T-helper 17 cell (primary cell): ENCODE measurements around the gene HS3ST3A1. TPM values are rescaled to one million over a fixed set of nuclear protein-coding genes. Genes with fewer than 3 reads are reported as not detected.

ENCODE experiments used
- ATAC-seq: fragments of 150-1000 bp; cut with Tn5 transposase; 2 replicates; pipeline ENCODE4 v1.10.0; 2021; ENCODE audit warnings: mild to moderate bottlenecking, moderate library complexity
- DNase-seq, 3 donors: peaks; one replicate each; pipeline versions ENCODE4 v3.0.0 to v3.0.0-alpha.2; 2020 to 2021
- H3K9me3 ChIP-seq: one replicate; pipeline ENCODE4 v1.7.0; 2013; ENCODE audit warnings: low read length, mild to moderate bottlenecking; ENCODE audit not compliant: control insufficient read depth, poor library complexity, severe bottlenecking
- H3K27ac Mint-ChIP-seq: one replicate; pipeline ENCODE4 v1.8.0; 2022; ENCODE audit warnings: mild to moderate bottlenecking, moderate library complexity, mixed read lengths
- H3K27me3 Mint-ChIP-seq: one replicate; pipeline ENCODE4 v1.8.0; 2022; ENCODE audit warnings: mixed read lengths
- H3K36me3 Mint-ChIP-seq: one replicate; pipeline ENCODE4 v1.8.0; 2022; ENCODE audit warnings: low read depth, mixed read lengths
- H3K4me1 Mint-ChIP-seq: one replicate; pipeline ENCODE4 v1.8.0; 2022; ENCODE audit warnings: mild to moderate bottlenecking, mixed read lengths
- H3K4me3 Mint-ChIP-seq: one replicate; pipeline ENCODE4 v1.8.0; 2022; ENCODE audit warnings: mild to moderate bottlenecking, moderate library complexity, mixed read lengths
- total RNA-seq, 4 donors: library from RNA in 2 of 4; stranded (reverse) in 2 of 4; gene quantifications; one replicate each; pipeline ENCODE4 v1.2.3 and lab custom pipeline; 2022 to 2026

Gene HS3ST3A1
- total RNA-seq, 2 donors from 2014 or later: 1.4 TPM; not detected in 1

- Mint-ChIP-seq H3K27me3 (peaks cover 49% of the 10 kb centered on the region), H3K36me3 (peaks cover 2% of the 10 kb centered on the region), H3K27ac (no peak overlapping the region), H3K4me3 (no peak overlapping the region), H3K4me1 (no peaks in the 10 kb centered on the region)
- ATAC-seq: no peak
- H3K9me3 ChIP-seq: no peaks in the 10 kb centered on the region
- DNase-seq: no peak
Observed at GRCh38 chr17:13626703-13627102, 25.0 kb upstream of the HS3ST3A1 start.

GRCh38 chr17:13619462-13619861 is 17.7 kb upstream of the HS3ST3A1 start:
- peaks cover 2% of the 10 kb centered on the region for H3K36me3 Mint-ChIP-seq
- ATAC-seq: no peak

GRCh38 chr17:13616031-13616430 is 14.3 kb upstream of the HS3ST3A1 start:
- H3K9me3 ChIP-seq: no peaks in the 10 kb centered on the region
- Mint-ChIP-seq H3K4me1 (peaks cover 2% of the 10 kb centered on the region), H3K4me3 (no peak overlapping the region), H3K27ac (no peak overlapping the region), H3K36me3 (no peaks in the 10 kb centered on the region), H3K27me3 (peaks cover 15% of the 10 kb centered on the region)
- DNase-seq (no peak), ATAC-seq (no peak)

More at GRCh38 chr17:13619462-13619861, 17.7 kb upstream of the HS3ST3A1 start:
- Mint-ChIP-seq H3K27me3 (peaks cover 36% of the 10 kb centered on the region), H3K4me1 (peaks cover 2% of the 10 kb centered on the region), H3K27ac (no peak overlapping the region), H3K4me3 (no peak overlapping the region)
- DNase-seq: no peak
- H3K9me3 ChIP-seq: no peaks in the 10 kb centered on the region

GRCh38 chr17:13609941-13610340 is 8.2 kb upstream of the HS3ST3A1 start:
- H3K4me3 Mint-ChIP-seq: no peak overlapping the region

GRCh38 chr17:13601322-13601775 is 380 bp downstream of the HS3ST3A1 start:
- no peak overlapping the region for H3K27ac Mint-ChIP-seq
- peaks cover 11% of the 10 kb centered on the region for H3K4me1 Mint-ChIP-seq
- no peaks in the 10 kb centered on the region for H3K9me3 ChIP-seq
- H3K27me3 Mint-ChIP-seq: peaks cover 69% of the 10 kb centered on the region
- H3K4me3 Mint-ChIP-seq: peak overlapping the region; percentile 47
- DNase-seq (no peak), ATAC-seq (no peak)
- peaks cover 8% of the 10 kb centered on the region for H3K36me3 Mint-ChIP-seq

More at GRCh38 chr17:13609941-13610340, 8.2 kb upstream of the HS3ST3A1 start:
- DNase-seq (no peak), ATAC-seq (no peak)
- H3K27me3 Mint-ChIP-seq: peaks cover 33% of the 10 kb centered on the region
- no peak overlapping the region for H3K27ac Mint-ChIP-seq
- H3K9me3 ChIP-seq: no peaks in the 10 kb centered on the region
- H3K36me3 Mint-ChIP-seq: peaks cover 2% of the 10 kb centered on the region
- peaks cover 4% of the 10 kb centered on the region for H3K4me1 Mint-ChIP-seq

GRCh38 chr17:13600475-13601321 is 1.0 kb downstream of the HS3ST3A1 start:
- no peaks in the 10 kb centered on the region for H3K9me3 ChIP-seq
- Mint-ChIP-seq H3K27ac (no peak overlapping the region), H3K36me3 (peaks cover 8% of the 10 kb centered on the region), H3K4me3 (no peak overlapping the region), H3K4me1 (peaks cover 11% of the 10 kb centered on the region), H3K27me3 (peaks cover 70% of the 10 kb centered on the region)
- DNase-seq: no peak
- no peak for ATAC-seq

GRCh38 chr17:13599864-13600263 is 1.9 kb downstream of the HS3ST3A1 start:
- H3K4me1 Mint-ChIP-seq: peaks cover 10% of the 10 kb centered on the region
- no peaks in the 10 kb centered on the region for H3K9me3 ChIP-seq
- peak overlapping the region; percentile 33 for H3K4me3 Mint-ChIP-seq
- peaks cover 70% of the 10 kb centered on the region for H3K27me3 Mint-ChIP-seq
- H3K27ac Mint-ChIP-seq: no peak overlapping the region
- DNase-seq (no peak), ATAC-seq (no peak)
- peaks cover 7% of the 10 kb centered on the region for H3K36me3 Mint-ChIP-seq

GRCh38 chr17:13599168-13599577 is 2.6 kb downstream of the HS3ST3A1 start:
- peaks cover 65% of the 10 kb centered on the region for H3K27me3 Mint-ChIP-seq
- peaks cover 13% of the 10 kb centered on the region for H3K4me1 Mint-ChIP-seq
- no peaks in the 10 kb centered on the region for H3K9me3 ChIP-seq
- H3K27ac Mint-ChIP-seq: no peak overlapping the region
- DNase-seq (no peak), ATAC-seq (no peak)
- peaks cover 6% of the 10 kb centered on the region for H3K36me3 Mint-ChIP-seq
- no peak overlapping the region for H3K4me3 Mint-ChIP-seq

GRCh38 chr17:13598353-13599167 is 3.2 kb downstream of the HS3ST3A1 start:
- H3K4me1 Mint-ChIP-seq: peaks cover 13% of the 10 kb centered on the region
- peaks cover 59% of the 10 kb centered on the region for H3K27me3 Mint-ChIP-seq
- H3K27ac Mint-ChIP-seq: no peak overlapping the region
- DNase-seq (no peak), ATAC-seq (no peak)
- H3K9me3 ChIP-seq: no peaks in the 10 kb centered on the region
- no peak overlapping the region for H3K4me3 Mint-ChIP-seq
- peaks cover 6% of the 10 kb centered on the region for H3K36me3 Mint-ChIP-seq

GRCh38 chr17:13597723-13598347 is 3.9 kb downstream of the HS3ST3A1 start:
- H3K36me3 Mint-ChIP-seq: peaks cover 6% of the 10 kb centered on the region
- H3K27me3 Mint-ChIP-seq: peaks cover 52% of the 10 kb centered on the region
- H3K4me3 Mint-ChIP-seq: no peak overlapping the region
- no peak for ATAC-seq
- peaks cover 13% of the 10 kb centered on the region for H3K4me1 Mint-ChIP-seq
- no peak for DNase-seq
- no peak overlapping the region for H3K27ac Mint-ChIP-seq
- no peaks in the 10 kb centered on the region for H3K9me3 ChIP-seq

GRCh38 chr17:13596241-13596923 is 5.3 kb downstream of the HS3ST3A1 start:
- ATAC-seq (no peak), DNase-seq (no peak)
- H3K27ac Mint-ChIP-seq: no peak overlapping the region
- H3K9me3 ChIP-seq: no peaks in the 10 kb centered on the region
- H3K36me3 Mint-ChIP-seq: no peaks in the 10 kb centered on the region
- peaks cover 8% of the 10 kb centered on the region for H3K4me1 Mint-ChIP-seq
- H3K4me3 Mint-ChIP-seq: no peak overlapping the region
- H3K27me3 Mint-ChIP-seq: peaks cover 43% of the 10 kb centered on the region

- no peaks in the 10 kb centered on the region for H3K9me3 ChIP-seq
- no peak overlapping the region for H3K27ac Mint-ChIP-seq
- no peak for ATAC-seq
- H3K4me1 Mint-ChIP-seq: peaks cover 8% of the 10 kb centered on the region
- DNase-seq: no peak
- H3K27me3 Mint-ChIP-seq: peaks cover 49% of the 10 kb centered on the region
- no peaks in the 10 kb centered on the region for H3K36me3 Mint-ChIP-seq
- no peak overlapping the region for H3K4me3 Mint-ChIP-seq
Observed at GRCh38 chr17:13595599-13595899, 6.2 kb downstream of the HS3ST3A1 start.
